Measurements from ENCODE around the gene MLLT1.
A peak's percentile ranks its signal among the peaks of the same experiment; 100 is the strongest.

MLLT1 gene

DNA sequence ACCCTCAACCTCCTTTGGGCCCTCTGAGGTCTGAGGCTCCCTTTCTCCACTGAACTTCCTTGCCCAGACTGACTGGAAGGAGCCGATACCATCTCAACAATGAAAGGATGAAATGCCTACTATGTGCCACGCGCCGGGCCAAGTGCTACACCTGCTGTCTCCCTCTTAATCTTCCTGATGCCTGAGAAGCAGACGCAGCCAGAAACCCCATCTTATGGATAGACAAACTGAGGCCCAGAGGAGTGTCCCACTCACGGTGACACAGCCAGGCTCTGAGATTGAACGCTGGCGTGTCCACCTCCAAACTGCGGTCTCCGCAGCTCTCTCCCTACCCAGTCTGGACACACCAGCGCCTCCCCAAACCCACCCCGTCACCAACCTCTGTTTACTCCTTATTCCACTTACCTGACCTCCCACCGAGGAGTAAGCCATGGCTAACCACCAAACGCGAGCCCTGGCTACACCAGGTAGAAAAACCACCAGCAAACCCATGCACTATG, 20.9 kb downstream of the MLLT1 start:
- no peak for DNase-seq (ENCODE audit: low read depth in 2 of 2)

DNA sequence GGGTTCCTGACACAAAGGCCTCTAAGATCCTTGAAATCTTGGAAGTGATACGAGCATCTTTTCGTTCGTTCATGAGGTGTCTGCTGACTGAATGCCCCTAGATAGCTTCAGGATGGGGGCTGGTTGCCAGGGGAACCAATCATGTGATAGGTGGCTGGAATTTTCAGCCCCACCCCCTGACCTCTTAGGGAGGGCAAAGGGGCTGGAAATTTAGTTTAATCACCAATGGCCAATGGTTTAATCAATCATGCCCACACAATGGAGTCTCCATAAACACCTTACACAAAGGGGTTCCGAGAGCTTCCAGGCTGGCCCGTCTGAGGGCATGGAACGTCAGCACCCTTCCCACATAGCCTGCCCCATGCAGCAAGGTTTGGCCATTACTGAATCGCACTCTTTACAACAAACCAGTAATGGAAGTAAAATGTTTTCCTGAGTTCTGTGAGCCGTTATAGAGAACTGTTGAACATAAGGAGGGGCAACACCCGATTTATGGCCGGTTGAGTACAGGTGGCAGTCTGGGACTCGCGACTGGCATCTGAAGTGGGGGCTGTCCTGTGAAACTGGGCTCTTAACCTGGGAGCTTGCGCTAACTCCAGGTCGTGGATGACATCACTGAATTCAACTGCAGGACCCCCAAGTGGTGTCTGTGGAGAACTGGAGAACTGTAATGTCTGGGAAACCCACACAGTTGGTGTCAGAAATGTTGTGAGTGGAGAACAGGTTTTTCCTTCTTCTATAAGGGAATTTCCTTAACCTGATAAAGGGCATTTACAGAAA, 25.6 kb downstream of the MLLT1 start:
- DNase-seq (ENCODE audit: low read depth in 2 of 2), result no peak

DNA sequence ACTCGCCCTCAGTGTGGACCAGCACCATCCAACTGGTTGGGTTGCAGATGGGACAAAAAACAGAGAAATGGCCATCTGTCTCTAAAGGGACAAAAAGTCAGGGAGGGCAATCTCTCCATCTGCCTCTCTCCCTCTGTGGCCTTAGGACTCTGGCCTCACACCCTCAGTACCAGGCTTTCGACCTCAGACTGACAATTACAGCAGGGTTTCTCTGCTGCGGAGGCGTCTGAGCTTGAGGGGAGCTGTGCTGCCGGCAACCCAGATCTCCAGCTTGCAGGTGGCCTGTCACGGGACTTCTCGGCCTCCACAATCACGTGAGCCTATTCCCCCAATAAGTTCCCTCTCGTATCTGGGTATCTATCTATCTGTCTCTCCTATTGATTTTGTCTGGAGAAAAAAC, 27.7 kb downstream of the MLLT1 start:
- DNase-seq (ENCODE audit: low read depth in 2 of 2), result no peak

DNA sequence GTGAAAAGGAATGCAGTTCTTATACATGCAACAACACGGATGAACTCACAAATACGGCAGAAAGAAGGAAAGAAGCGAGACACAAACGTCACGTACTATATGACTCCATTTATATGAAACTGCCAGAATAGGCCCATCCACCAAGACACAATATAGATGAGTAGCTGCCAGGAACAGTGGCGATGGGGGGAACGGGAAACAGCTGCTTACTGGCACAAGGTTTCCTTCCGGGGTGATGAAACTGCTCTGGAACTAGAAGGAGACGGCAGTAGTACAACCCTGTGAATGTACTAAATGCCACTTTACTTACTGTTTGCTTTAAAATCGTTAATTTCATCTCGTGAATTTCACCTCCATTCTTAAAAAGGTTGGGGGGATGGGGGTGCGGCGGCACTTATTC, 28.9 kb downstream of the MLLT1 start:
- DNase-seq (ENCODE audit: low read depth in 2 of 2), result no peak

DNA sequence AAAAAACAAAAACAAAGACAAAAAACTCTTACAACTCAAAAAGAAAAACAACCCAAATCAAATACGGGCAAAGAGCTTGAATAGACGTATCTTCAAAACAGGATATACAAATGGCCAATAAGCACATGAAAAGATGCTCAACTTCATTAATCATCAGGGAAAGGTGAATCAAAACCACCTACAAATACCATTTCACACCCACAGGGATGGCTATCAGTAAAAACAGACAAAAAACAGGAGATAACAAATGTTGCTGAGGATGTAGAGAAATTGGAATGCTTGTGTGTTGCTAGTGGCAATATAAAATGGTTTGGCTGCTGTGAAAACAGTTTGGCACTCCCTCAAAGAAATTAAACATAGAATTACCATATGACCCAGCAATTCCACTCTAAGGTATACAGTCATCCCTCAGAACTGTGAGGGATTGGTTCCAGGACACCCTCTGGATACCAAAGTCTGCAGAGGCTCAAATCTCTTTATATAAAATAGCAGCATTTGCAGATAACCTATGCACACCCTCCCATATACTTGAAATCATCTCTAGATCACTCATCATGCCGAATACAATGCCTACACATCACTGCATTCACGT, 29.7 kb downstream of the MLLT1 start:
- DNase-seq (ENCODE audit: low read depth in 2 of 2), result peak; percentile 23 to 47

DNA sequence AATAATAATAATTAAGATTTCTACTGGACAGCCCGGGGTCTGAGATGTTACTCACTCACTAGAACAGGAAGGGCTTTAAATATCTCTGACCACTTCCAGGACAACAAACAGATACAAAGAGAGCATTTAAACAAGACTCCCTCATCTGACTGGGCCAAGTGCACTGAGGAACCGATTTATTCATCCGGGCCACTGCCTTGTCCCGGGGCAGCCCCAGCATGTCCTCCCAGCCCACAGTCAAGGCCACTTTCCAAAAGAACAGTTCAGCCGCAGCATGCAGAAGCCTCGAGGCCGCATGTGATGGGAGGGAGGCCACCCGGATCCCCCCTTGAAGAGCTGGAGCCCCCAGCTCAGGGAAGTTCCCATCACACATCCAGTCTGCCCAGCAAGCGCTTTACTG, 30.5 kb downstream of the MLLT1 start:
- DNase-seq (ENCODE audit: low read depth in 2 of 2), result no peak

DNA sequence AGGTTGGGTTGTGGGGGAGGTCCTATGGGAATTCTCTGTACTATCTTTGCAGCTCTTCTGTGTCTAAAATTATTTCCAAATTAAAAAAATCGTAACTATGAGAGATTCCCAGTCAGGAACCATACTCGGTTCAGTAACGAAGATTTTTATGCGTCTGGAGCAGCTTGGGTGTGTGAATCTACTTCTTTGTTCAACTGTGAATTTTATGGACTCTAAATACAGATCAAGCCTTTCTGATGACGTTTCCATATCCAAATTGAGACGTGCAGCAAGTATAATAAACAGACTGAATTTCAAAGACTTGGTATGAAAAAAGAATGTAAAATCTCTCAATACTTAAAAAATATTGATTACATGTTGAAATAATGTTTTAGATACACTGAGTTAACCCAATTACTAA, 30.9 kb downstream of the MLLT1 start:
- no peak for DNase-seq (ENCODE audit: low read depth in 2 of 2)

DNA sequence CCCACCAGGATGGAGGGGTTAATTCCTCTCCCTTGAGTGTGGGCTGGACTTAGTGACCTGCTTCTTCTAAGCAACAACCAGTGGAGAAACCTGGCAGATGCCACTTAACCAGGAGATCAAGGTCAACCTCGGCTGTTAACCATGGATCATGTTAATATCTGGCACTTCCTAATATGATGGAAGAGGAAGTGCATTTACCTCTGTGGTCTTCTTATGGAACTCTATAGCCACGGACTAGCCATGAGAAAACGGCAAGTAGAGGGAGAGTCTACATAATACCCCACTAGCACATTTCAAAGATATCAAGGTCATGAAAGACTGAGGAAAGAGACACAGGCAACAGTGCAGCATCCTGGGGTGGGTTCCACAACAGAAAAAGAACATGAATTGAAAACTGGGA, 31.4 kb downstream of the MLLT1 start:
- DNase-seq (ENCODE audit: low read depth in 2 of 2), result no peak

DNA sequence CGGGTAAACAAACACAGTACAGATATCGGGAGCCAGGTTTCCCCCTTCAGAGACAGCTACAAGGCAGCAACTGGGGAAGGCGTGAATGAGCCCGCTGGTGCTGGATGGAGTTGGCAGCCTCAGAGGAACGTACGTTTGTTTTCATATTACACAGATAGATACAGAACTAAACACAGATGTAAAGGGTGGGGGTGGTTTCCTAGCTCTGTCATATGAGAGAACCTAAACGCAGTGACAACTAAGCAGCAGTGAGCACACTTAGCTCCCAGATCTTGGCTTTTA, 32.8 kb downstream of the MLLT1 start:
- no peak for DNase-seq (ENCODE audit: low read depth in 2 of 2)

DNA sequence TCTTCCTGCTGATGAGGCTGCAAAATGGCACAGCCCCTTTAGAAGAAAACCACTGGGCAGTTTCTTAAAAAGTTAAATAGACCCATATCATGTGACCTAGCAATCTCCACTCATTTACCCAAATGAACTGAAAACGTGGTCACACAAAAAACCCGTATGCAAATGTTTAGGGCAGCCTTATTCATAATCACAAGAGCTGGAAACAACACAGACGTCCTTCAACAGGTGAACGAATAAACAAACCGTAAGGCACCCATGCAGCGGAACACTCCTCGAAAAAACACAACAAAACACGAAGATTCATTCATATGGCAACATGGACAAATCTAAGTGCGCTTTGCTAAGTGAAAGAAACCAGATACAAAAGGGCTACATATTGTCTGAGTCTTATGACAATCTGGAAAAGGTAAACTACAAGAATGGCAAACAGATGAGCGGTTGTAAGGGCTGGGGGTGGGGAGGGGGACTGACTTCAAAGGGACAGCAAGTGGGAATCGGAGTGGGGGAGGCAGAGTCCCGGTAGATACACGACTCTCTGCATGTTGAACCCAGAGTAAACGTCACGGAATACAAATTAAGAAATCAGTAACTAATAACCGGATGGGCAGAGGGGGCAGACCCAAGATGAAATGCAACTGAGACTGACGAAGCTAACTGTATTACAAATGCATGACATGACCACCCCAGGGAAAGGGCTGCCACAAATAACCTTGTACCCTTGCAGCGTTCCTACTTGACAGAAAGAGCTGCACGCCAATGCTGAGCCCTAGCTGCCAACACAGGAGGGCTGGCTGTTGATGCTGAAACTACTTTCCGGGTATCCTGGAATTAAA, 33.4 kb downstream of the MLLT1 start:
- no peak for DNase-seq (ENCODE audit: low read depth in 2 of 2)

DNA sequence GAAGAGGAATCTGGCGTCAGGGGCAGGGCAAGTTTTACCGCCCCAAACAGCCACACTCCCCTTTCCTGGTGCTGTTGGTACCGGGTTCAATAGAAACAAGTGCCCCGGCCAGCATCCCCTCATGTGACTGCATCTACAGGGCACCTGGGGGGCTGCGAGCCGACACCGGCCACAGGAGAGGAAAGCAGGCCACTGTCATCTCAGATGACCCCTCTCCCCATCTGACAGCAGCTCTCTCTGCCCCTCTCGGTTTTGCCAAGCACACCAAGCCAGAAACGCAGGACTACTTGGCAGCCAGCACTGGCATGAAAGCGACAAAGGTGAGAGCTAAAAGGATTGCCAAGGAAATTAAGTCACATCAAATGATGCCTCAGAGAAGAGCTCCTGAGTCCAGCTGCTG, 37.1 kb downstream of the MLLT1 start:
- no peak for DNase-seq (ENCODE audit: low read depth in 2 of 2)

DNA sequence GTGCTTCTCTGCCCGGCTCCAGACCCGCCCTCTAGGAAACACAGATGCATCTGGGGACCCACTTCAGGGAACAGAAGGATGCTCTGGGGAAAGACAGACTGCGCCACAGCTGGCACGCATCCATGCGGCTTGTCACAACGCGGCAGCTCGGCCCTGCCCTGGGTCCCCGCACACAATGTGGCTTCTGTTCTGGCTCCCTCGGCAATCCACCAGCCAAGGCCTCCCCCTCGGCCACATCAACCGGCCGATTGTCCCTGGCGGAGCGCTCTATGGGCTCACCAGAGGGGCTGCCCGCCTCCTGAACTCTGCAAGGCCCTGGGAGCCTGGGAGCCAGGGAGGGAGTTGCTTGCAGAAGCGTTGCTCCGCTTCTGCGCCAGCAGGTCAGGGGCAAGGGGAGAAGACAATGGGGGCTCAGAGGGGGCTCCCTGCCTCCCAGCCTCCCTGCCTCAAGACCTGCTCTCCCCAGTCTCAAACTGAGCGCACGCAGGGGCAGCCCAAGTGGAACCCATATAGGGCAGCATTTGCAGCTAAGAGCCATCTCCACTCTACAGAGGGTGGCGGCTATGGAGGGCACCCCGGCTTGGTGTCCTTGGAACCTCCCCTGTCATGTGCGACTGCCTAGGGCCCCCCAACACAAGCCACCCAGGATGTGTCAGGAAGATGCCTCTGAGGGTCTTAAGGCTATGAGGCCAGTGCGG, 37.9 kb downstream of the MLLT1 start:
- no peak for DNase-seq (ENCODE audit: low read depth in 2 of 2)

DNA sequence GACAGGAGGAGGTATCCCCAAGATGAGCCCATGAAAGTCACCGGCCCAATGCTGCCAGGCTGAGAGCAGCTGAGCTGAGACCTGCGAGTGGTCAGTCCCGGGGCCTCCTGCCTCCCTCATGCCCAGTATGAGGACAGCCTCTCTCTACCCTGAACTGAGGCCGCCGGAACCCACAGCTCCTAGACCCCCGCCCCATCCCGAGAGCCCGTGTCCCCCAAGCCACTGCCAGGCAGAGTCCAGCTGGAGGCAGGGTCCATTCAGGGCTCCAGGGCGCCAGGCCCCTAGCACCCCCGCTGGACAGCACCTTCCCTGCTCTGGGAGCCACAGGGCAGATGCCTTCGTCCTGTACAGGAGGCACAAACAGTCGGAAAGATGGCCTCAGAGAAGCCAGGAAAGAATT, 38.7 kb downstream of the MLLT1 start:
- no peak for DNase-seq (ENCODE audit: low read depth in 2 of 2)

DNA sequence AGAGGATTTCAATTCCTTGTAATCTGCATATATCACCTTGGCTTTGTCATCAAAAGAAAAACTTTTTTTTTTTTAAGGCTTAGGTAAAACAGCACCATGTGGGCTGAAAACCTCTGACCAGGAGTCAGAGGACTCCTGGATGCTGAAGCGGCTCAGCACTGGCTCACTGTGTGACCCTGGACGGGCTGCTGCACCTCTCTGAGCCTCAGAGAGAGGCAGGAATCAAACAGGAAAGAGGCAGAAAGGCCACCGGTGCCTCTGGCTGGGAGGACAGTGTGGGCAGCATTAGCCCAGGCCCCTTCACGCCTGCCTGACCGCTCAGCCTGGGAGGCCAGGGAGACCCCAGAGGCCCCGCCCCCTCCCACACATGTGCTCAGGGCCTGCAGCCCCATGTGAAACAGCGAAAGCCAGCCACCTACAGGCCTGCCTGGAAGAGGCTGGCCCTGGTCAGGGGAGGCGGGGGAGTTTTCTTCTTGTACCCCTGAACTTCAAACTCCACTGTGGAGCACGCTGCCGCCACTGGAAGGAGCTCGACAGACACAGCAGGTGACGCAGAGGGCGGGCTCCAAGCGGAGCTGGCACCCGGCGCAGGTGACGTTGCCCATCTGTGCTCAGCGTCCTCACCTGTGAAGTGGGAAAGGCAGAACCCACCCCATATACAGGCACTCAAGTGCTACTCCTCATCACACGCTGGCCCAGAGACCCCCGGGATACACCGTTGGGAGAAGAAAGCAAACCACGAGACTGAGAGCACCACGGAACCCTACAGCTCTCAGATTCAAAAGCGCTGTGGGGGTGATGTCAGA, 39.7 kb downstream of the MLLT1 start:
- DNase-seq (ENCODE audit: low read depth in 2 of 2), result no peak

DNA sequence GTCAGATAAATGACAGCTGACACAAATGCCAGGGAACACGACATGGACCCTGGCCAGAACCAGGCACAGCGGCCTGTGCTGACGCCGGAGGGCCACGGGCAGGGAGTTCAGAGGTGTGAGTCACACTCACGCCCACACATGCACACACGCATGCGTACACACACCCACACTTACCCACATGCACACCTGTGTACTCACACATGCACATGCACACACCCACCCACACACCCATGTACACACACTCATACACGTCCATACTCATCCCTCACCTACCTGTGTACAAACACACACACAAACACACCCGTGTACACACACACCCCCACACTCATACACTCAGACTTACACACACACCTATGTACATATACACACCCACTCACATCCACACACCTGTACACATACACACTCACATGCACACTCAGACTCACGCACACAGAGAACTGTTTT, 40.4 kb downstream of the MLLT1 start:
- DNase-seq (ENCODE audit: low read depth in 2 of 2), result no peak

DNA sequence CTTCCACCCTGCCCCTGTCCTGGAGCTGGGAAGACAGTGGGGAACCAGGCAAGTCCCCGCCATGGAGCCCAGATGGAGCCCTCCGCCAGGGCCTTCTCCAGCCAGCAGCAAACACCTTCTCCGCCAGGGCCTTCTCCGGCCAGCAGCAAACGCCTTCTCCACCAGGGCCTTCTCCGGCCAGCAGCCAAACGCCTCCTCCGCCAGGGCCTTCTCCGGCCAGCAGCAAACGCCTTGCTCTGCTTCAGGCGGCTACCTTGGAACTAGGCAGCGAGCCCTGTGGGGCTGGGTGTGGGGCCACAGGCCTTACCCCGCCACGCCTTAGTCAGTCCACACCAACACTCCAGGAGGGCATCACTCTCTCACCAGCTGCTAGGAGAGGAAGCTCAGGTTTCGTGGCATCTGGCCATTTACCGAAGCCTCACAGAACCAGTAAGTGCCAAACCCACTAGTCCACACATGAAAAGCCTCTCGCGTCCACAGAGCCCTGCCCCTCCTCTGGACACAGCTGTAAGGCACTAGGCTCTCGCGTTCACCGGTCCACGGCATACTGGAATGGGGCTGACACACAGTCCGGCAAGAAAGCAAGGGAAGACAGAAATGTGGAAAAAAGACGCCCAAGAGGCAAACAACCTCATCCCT, 41.0 kb downstream of the MLLT1 start:
- no peak for DNase-seq (ENCODE audit: low read depth in 2 of 2)

DNA sequence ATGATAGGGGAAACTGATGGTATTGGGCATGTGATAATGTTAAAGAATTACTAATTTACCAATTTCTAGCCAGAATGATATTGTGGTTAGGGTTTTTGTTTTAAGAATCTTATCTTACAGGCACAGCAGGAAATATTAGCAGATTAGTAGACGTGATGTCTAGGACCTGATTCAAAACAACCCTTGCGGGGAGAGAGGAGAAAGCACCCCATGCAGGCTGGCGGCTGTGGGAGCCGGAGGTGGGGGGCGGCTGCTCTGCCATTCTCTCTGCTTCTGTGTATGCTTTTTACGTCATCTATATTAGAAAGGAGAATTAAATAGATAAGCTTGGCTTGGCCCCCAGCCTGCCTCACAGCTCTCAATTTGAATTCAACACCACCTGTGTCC, 41.5 kb downstream of the MLLT1 start:
- no peak for DNase-seq (ENCODE audit: low read depth in 2 of 2)

DNA sequence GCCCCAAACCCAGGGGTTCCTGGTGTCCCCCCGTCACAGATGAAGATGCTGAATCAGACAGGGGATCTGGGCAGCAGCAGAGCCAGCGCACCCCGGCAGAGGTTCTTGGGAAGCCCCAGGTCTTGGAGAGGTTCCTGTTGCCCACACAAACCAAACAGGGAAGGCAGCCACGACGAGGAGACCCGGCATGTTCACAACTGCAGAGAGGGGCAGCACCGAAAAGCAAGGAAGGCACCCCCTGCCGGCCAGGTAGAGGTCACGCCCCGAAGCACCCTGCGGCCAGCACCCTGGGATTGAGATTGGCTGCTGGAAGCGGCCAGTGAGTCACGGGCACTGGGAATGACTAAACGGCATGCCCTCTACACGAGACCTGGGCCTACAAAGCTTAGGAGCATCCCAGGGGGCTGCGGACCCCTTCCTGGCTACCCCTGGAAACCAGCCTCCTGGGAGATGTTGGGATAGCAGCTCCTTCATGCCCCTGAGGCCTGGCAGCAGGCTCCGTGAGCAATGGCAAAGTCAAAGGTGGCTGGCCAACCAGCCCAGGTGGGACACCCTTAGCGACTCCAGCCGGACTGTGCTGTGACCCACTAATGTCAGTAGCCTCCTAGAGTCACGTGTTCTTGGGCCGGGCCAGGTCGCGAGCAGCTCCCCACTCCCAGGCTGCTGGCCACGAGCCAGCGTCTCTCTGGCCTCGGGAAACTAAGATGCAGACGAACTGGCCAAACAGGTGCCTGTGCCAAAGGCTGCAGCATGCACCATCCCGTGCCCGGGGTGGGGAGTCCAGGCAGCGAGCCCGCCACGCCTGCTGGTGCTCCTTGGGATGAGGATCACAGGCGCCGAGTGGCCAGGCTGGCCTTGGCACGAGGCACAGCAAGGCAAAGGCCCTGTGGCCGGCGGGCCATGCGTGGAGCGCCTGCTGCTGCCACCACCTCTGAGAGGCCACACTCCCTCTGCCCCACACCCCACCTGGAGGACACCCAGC, 43.2 kb downstream of the MLLT1 start:
- DNase-seq (ENCODE audit: low read depth in 2 of 2), result no peak

DNA sequence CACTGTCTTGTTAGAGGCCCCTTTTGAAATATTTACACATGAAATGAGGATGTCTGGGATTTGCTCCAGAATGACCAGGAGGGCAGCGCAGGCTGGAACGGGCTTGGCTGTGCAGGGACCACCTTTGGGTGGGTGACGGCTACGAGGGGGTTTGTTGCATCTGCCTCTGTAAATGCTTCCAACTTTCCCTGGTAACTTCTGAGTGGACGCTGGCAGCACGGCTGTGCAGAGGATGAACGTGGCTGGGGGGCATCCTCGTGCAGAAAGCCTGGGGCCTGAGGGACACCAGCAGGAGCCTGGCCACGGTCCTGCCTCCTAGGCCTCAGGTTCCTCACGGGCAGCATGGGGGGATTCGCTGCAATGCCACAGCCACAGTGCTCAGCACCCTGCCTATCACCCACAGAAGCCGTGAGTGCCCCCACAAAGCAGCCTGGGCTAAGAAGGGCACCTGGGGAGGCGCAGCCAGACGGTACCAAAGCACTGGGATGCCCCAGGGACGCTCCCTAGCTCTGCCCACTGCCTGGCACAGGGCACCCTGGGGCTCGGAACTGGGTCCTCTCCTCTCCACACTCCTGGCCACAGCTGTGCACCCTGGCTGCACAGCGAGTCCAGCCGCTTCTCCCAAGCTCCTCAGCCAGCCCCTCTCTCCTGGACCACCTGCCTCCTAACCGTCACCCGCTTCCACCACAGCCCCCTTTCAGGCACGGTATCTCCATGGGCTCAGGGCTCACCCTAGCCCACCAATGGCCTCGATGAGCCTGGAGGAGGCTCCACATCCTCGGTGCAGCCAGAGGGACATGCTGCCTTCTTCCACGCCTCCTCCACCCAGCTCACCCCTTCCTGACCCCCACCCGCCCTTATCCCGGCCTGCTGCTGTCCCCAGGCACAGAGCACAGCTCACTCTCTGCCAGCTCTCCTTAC, 44.5 kb downstream of the MLLT1 start:
- DNase-seq (ENCODE audit: low read depth in 2 of 2), result no peak

All from fibroblast of skin of left biceps (primary cell).